Stimulated activated CD8-positive, alpha-beta memory T cell treated with anti-CD3 and anti-CD28 coated beads, Interleukin-12 subunit alpha, Interleukin-12 subunit beta, amount 100 ng/mL, for 24 hours (primary cell): Measurements from ENCODE around the gene CYSTM1.

Experiments
- DNase-seq: peaks from one replicate; pipeline ENCODE4 v3.0.0-alpha.2; 2020; ENCODE audit errors: extremely low read depth

The CYSTM1 gene

DNA sequence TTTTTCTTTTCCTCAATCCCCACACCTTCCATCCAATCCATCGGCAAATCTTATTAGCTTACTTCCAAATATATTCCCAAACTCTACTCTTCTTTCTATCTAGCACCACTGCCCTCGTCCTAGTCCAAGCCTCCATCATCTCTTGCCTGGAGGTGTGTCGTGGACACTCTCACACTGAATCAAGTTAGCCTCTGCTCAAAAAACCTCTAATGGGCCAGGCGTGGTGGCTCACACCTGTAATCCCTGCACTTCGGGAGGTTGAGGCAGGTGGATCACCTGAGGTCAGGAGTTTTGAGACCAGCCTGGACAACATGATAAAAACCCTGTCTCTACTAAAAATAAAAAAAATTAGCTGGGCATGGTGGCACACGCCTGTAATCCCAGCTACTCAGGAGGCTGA, 81.7 kb downstream of the CYSTM1 start:
- no peak for DNase-seq

GRCh38 chr5:140258016-140258415, 83.0 kb downstream of the CYSTM1 start:
- DNase-seq = no peak

GRCh38 chr5:140258873-140259272, 83.9 kb downstream of the CYSTM1 start:
- DNase-seq = no peak

DNA sequence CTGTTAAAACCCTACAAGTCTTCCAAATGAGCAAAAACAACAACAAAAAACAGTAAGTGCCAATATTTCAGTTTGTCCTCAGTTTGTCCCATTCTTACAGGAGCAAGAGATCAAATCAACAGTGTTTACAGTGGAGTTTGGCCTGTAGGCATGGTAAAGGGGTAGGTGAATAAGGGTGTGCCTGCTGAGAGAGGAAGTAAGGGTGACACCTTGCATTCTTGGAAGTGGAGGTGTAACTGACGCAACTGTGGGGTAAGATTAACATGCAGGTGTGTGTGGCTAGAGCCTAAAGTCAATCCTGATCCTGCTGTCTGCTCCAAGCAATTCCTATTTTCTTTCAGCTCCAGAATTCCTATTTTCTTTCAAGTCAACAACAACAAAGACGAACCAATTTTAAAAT, 84.5 kb downstream of the CYSTM1 start:
- DNase-seq = no peak

- DNase-seq = no peak
These were observed 85.2 kb downstream of the CYSTM1 start for GRCh38 chr5:140260089-140260656.

- no peak for DNase-seq
These were observed 86.6 kb downstream of the CYSTM1 start for GRCh38 chr5:140261403-140262171.

DNA sequence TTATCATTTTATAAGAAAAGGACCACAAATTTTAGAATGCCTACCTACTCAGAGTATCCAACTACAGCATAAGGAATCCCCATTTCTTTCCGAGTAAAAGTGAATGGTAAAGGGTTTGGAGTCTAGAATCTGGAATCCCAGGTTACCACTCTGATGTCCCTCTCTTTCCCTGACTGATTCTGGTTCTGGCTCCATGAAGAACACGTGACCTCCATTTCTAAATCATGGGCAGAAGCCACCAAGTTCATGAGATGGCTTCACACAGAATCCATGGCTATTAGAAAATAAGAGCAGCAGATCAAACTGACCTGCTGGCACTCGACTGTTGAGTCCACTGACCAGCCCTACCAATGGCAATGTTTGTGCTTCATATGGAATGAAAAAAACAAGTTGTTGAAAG, 87.2 kb downstream of the CYSTM1 start:
- no peak for DNase-seq

- DNase-seq = no peak
These were observed 87.9 kb downstream of the CYSTM1 start for GRCh38 chr5:140262839-140263238.

DNA sequence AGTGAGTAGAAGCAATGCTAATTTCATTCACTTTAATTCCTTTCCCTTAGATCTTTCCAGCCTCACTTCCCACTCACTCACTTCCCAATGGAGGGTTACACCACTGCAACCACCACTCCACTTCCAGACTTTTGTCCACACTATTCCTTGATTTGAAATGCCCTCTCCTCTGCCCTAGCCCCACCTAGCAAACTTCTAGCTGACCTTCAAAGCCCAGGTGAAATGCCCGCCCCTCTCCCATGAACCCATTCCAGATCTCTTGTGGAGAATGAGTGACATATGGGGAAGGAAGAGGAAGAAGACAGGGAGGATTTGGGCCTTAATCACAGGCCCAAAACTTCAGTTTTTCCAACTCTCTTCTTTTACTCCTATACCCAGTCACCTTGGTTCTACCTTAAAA, 90.9 kb downstream of the CYSTM1 start:
- DNase-seq = no peak

- no peak for DNase-seq
These were observed 91.6 kb downstream of the CYSTM1 start for GRCh38 chr5:140266471-140267200.

DNA sequence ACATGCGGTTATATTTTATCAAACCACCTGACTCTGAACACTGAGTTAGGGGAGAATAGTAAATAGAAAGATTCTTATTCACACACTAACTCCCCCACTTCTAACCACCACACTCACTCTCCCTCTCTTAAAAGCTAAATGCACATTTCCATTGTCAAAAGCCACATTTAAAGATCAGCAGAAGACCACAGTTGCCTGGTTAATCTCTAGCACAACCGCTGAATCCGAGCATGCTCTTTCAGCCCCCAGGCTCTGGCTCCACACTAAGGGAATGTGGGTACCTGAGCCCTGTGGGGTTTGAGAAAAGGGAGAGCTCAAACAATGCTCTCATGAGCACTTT, 92.2 kb downstream of the CYSTM1 start:
- no peak for DNase-seq

- DNase-seq = no peak
These were observed 92.6 kb downstream of the CYSTM1 start for GRCh38 chr5:140267559-140268018.

DNA sequence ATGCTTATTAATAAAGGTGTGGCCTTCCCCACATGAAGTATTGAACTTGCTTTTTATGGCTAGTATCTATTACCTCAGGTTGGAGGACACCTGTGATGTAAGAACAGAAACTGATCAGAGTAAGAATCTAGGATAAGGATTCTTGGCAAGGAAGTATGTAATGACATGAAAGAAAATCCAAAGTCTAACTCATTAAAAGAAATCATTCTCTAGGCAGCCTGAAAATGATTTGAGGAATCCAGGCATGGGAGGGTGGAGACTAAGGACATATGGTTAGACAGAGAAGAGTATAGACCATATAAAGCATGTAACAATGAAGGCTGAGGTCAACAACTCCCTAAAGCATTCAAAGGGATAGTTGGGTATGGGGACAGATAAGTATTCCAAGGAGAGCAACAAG, 95.0 kb downstream of the CYSTM1 start:
- no peak for DNase-seq

DNA sequence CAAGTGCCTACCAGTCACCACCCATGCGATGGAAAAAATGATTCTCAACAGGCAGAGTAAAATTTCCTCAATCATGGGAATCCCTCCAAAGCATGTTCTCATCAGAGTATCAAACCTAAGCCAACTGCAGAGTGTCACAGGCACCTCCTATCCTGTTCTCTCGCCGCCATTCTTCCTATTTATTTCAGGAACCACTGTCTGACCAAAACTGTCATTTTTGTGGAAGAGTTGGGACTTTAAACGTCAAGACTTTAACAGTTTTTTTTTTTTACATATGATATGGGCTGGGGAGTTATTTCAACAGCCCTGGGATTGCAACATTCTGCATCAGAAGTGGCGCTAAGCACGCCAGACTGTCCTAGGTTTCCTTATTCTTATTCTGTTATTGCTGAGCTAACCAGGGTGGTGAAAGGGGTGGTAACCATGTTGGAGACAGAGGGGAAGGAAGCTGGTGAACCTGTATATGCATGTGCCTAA, 98.5 kb downstream of the CYSTM1 start:
- no peak for DNase-seq

DNA sequence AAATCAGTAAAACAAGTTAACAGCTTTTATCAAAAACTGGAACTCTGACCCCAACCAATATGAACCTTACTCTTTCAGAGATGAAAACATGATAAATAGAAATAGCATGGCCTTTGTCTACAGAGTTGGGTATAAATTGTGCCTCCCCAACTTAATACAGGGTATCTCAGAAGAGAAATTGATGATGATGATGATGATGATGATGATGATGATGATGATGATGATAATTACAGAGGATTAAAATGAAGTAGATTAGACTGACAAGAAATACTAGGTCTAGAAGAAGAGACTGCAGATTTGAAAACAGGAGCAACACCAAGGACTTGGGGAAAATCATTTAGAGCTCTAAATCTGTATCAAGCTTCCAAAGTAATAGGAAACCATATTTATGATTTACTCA, 100.8 kb downstream of the CYSTM1 start:
- DNase-seq = no peak

GRCh38 chr5:140282266-140282665, 107.3 kb downstream of the CYSTM1 start:
- DNase-seq = no peak

DNA sequence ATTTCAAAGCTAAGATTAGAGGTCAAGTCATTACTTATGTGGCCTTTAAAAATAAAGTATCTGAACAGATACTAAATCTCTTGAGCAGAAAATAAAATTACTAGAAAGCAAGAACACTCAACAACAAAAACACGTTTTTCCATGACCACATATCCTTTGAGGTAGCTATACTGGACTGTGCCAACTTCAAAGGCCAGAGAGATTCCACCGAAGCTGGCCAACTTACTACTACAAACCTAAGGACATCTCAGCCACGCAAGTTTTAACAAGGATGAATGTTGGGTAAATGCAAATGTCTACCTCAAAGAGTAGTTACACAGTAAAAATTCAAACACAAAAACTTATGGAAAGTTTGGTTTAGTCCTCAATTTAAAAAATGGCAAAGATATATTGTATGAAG, 109.0 kb downstream of the CYSTM1 start:
- DNase-seq = no peak

DNA sequence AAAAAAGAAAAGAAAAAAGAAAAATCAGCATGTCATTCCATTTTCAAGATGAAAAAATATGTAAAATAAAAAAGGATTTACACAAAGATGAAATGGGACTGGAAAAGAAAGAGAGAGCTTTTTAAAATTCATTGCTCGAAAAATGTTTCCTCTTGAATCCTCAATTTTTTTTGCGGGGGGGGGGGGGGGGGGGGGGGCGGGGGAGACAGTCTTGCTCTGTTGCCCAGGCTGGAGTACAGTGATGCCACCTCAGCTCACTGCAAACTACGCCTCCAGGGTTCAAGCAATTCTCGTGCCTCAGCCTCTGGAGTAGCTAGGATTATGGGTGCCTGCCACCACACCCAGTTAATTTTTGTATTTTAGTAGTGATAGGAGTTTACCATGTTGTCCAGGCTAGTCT, 111.4 kb downstream of the CYSTM1 start:
- no peak for DNase-seq

GRCh38 chr5:140287801-140288521, 113.0 kb downstream of the CYSTM1 start:
- DNase-seq = no peak

DNA sequence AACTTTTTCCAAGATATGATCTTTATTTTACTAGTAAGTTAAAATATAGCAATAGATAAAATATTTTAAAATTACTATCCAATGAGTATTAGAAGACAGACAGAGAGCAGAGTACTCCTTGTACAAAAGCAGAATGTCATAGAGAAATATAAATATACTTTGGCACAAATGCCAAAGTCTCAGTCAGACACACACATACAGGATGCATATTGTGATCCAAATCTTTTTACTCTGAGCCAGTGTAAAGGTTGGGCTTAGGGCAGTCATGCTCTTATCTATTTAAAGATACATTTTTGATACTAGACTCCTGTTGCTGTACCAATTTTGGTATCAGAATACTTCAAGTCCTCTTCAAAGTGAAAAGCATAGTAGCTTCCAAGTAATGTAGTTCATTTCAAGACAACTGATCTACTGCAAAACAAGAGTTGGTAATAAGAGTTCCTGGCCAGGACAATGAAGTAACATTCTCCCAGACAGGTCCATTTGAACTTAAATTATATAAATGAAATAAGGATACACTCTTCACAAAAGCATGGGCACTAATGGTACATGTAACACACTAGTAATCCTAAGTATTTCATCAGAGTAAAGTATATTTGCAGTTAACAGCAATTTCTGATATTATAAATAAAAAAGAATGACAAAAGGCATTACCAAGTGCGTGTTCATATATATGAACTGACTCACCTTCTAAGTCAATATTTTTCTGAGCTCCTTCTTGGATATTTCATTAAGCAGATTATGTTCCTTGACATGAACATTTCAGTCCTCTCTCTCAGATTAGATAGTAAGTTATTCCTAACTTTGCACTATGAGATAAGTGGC, 117.4 kb downstream of the CYSTM1 start:
- no peak for DNase-seq
